HL-60 (cell line): ENCODE data around the gene SIN3B.

Source experiments
- DNase-seq, 2 experiments: peaks; one replicate each; pipeline ENCODE4 v3.0.0-alpha.2; 2010 to 2020; ENCODE audit warnings: low read depth in 1 of 2, low spot score in 1 of 2
- H3K27ac ChIP-seq: fragments of 250-450 bp; sonication (Bioruptor Pico); replicated peaks from 2 replicates; pipeline ENCODE4 v1.5.1; 2020; ENCODE audit warnings: mild to moderate bottlenecking, moderate library complexity
- H3K27me3 ChIP-seq: fragments of 250-450 bp; sonication (Bioruptor Pico); 2 replicates; pipeline ENCODE4 v1.5.1; 2021; ENCODE audit warnings: mild to moderate bottlenecking, moderate library complexity; ENCODE audit not compliant: insufficient read depth, poor library complexity, severe bottlenecking
- H3K4me3 ChIP-seq: replicated peaks from 2 replicates; pipeline ENCODE4 v1.5.1; 2011; ENCODE audit warnings: mild to moderate bottlenecking, control low read depth, low read length; ENCODE audit not compliant: insufficient read depth
- CTCF ChIP-seq: IDR thresholded peaks from one replicate; pipeline ENCODE4 v1.5.1; 2011; ENCODE audit warnings: low read length, control low read depth, inconsistent platforms; ENCODE audit not compliant: insufficient read depth
- GABPA ChIP-seq: IDR thresholded peaks from 2 replicates; pipeline ENCODE4 v1.6.1; 2012; ENCODE audit warnings: low read depth
- POLR2AphosphoS5 ChIP-seq: IDR thresholded peaks from 2 replicates; pipeline ENCODE4 v1.6.1; 2012; ENCODE audit warnings: low read depth
- REST ChIP-seq: IDR thresholded peaks from 2 replicates; pipeline ENCODE4 v1.6.1; 2012; ENCODE audit warnings: low read depth; ENCODE audit not compliant: insufficient replicate concordance
- SPI1 ChIP-seq: IDR thresholded peaks from 2 replicates; pipeline ENCODE4 v1.6.1; 2012; ENCODE audit warnings: low read depth, mild to moderate bottlenecking, borderline replicate concordance

Gene SIN3B

GRCh38 chr19:16804176-16804575 is 25.0 kb upstream of the SIN3B start:
- no peak for DNase-seq
- Histone ChIP-seq H3K4me3 (no peak overlapping the region), H3K27me3 (no peaks in the 10 kb centered on the region), H3K27ac (no peak overlapping the region)
- TF ChIP-seq REST (no peak), SPI1 (no peak)

GRCh38 chr19:16807549-16808284 is 21.5 kb upstream of the SIN3B start:
- Histone ChIP-seq H3K4me3 (no peak overlapping the region), H3K27ac (no peak overlapping the region), H3K27me3 (no peaks in the 10 kb centered on the region)
- TF ChIP-seq CTCF (no peak), SPI1 (no peak), POLR2AphosphoS5 (no peak), GABPA (no peak), REST (no peak)
- DNase-seq = no peak

- no peak for TF ChIP-seq CTCF
- no peak for TF ChIP-seq GABPA
- TF ChIP-seq SPI1 = no peak
- TF ChIP-seq REST = no peak
- TF ChIP-seq POLR2AphosphoS5 = no peak
- no peak overlapping the region for H3K27ac ChIP-seq
- no peak for DNase-seq
- no peaks in the 10 kb centered on the region for H3K27me3 ChIP-seq
- H3K4me3 ChIP-seq = no peak overlapping the region
Observed at GRCh38 chr19:16814526-16815100, 14.6 kb upstream of the SIN3B start.
